Stimulated activated CD4-positive, alpha-beta T cell treated with anti-CD3 and anti-CD28 coated beads, Interleukin-1b, Interleukin-23, amount 100 ng/mL, for 48 hours (primary cell): ENCODE measurements around the gene LRRC75A.
"Not testable (repeated sequence)": the region's sequence is repeated elsewhere in the genome, so short reads cannot be mapped to it uniquely, and the experiment has no call there.

Experiments
- DNase-seq: peaks from one replicate; pipeline ENCODE4 v3.0.0-alpha.2; 2020

LRRC75A gene

DNA sequence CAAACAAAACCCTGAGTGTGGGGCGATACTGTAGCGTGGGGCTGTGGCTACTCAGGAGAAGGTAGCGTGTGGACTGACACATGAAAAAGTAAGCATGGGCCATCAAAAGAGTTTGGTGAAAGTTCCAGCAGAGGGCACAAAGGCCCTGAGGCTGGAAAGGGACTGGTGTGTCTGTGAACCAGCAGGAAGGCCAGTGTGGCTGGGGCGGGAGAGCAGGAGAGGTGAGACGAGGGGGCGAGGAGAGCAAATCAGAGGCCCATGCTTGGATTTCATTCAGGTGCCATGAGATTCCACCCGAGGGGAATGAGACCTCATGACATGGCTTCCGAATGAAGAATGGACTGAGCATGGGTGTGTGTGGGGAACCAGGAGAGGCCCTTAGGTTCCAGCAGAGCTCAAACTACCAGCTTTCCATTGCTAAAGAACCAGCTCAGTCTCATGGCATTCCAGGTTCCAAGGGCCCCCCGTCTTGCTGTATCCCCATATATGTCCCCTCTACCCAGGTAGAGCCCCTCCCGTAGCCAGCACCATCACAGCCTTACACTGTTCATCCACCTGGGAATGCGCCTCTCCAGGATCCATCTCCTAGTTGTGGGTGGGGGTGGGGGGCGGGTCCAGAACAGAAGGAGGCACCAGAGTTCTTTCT, 45.5 kb downstream of the LRRC75A start:
- no peak for DNase-seq

DNA sequence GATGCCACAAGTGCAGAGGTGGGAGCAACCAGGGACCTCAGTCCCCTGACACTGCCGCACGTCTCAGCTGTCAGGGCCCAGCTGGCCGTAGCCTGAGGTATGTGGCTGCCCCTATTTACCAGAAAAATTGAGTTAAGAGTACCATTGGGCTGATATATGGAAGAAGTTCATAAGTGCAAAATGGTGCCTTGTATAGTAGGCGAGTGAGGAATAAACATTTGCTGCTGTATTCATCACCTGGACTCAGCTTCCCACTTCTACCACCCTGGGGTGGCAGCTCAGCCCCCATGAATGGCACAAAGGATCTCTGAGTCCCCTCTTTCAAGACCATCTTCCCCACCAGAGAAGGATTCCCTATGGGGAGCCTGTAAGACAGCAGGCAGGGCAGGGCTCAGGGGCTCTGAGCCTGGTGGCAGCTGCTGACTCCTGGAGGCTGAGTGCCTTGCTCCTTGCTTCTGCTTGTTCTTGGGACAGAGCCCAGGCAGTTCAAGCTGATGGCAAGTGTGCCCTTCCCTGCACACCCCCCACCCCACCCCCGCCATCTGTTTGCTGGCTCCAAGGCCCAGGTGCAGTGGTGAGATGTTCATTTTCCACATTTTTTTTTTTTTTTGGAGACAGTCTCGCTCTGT, 47.6 kb downstream of the LRRC75A start:
- no peak for DNase-seq

DNA sequence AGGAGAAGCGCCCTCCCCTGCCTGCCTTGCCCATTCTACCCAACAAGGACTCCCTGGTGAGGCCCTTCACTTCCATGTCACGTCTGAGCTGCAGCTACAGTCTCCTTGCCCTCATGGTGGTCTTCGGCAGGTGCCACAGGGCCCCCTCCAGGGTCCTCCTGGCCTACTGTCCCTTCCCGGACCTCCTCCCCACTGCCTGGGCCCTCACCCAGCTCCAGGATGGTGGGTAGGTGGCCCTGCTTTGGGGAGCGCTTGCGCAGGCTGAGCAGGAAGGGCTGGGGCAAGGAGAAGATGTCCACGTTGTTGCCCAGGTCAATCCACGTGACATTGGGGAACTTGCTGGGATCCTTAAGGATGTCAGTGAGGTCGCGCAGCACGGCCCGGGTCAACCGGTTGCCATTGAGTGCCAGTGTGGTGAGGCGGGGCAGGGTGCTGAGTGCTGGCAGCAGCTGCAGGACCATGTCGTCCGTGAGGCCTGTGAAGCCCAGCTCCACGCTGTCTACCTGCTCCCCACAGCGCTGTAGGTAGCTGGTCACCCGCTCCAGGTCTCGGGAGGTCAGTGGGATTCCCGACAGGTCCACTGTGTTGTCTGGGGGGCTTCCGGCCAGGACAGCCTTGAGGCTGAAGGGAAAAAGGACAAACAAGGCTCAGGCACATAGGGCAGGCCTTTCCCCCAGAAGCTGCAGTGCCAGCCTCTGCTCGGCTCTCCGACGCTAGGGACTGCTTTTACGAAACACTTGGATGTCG, 48.3 kb downstream of the LRRC75A start:
- peak; percentile 26 for DNase-seq

DNA sequence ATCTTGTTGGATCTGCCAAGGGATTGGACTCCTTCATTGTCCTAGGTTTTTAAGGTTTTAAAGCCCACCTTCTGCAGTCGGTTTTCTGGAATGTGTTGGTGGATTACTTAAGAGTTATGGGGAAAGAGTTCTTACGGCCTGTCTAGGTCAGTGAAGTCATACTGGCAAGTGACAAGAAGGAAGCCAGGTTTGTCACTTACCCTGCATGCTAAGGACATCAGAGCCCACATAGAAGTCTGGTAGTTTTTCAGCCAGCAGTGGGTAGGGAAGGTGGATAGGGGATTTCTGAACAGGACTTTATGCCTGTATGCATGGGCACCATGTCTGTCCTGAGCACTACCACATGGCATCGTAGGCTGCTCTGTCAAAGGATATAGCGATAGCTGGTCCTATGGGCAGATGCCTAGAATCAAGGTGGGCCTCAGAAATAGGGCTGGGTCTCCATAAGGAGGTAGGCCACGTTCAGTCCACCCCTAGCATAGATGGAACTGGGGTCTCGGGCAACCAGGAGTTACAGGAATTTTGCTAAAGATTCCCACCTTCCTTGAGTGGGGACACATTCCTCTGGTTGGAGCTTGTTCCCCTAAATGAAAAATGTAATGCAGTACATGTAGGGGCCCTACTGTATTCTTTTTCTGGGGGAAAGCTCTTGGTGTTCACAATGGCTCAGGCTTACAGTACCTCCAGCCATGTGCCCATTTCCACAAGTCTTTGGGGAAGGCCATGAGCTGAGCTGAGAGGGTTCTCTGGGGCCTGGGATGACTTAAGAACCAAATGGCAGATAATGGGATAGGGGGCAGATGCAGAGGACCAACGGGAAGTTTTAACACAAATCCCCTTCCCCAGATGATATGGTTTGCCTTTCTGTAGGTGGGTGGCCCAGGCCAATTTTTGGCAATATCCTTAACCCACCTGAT, 49.1 kb downstream of the LRRC75A start:
- DNase-seq, result no peak

DNA sequence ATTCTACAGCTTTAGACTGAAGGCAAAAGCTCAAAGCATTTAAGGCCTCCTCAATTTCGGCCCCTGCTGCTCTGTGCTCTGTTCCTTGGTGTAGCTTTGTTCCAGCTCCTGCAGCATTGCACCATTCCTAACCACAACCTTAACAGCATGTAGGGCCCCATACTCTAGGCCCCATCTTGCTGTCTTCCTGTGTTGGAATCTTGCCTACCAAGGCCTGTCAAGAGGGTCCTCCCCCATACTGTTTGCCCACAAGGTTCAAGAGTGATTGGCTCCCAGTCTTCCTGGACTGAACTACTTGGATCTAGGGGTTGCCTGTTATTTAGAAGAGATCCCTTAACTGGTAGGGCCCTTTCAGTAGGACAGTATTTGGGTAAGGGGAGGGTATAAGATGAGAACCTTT, 49.9 kb downstream of the LRRC75A start:
- DNase-seq, result no peak

DNA sequence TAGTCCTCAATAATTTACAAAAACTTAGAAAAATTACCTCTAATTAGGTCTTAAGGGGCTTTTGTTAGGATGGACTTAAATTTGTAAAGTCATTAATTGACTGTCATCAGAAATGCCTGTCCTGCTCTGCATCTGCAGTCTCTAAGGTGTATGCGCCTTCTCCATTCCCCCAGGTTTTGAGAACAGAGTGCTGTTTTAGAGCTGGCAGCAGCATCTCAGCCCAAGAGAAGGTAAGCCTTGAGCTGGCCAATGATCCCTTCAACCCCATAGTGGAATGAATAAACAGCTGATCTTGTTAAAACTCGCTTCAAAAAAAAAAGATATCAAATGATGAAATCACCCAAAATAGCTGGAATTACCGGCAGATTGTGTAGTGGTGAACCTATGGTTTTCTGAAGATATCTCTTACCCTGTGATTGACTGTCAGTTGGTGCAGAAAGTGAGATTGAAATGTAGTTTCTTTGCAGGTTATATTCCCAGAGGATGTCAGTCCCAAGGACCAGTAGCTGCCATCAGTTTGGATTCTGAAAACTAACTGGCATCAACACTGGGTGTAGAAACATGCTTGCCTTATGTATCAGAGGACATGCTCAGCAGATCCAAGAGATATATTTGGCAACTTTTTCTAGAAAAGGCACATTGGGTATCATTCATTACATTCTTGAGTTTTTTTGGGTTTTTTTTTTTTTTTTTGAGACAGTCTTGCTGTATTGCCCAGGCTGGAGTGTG, 50.9 kb downstream of the LRRC75A start:
- no peak for DNase-seq

DNA sequence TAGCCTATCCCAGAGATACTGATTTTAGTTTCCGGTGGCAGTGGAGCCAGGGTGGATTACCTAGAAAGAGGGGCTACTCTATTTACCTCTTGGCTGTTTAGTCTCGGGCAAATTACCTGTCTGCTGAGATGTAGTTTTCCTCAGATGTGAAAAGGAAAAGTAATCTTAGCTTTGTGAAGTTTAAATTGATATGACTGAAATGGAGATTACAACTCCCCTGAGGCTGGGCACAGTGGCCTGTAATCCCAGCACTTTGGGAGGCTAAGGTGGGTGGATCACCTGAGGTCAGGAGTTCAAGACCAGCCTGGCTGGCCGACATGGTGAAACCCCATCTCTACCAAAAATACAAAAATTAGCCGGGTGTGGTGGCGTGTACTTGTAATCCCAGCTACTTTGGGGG, 51.6 kb downstream of the LRRC75A start:
- not testable (repeated sequence) for DNase-seq

DNA sequence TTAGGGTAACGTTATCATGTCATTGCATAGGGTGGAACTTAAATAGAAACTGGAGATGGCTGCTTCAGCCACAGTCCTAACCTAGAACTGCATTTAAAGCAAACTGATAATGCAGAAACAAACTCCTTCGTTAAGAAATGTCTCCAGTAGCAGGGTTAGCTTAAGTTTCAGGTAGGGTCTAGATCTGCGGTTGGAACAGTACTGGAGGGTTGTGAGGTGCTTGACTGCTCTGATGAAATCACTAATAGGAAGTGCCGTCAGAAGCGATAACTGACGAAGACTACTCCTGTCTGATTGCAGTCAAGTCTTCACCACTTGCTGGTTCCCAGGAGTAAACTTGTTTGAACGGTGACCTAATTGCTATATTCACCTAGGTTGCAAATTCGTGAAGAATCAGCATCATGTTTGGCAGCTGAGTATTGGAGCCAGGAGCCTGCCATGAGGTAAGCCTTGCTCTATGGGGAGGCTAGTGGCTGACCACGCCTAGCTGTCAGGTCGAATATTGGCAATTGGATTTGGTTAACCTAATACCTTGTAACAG, 52.1 kb downstream of the LRRC75A start:
- DNase-seq, result peak; percentile 24

DNA sequence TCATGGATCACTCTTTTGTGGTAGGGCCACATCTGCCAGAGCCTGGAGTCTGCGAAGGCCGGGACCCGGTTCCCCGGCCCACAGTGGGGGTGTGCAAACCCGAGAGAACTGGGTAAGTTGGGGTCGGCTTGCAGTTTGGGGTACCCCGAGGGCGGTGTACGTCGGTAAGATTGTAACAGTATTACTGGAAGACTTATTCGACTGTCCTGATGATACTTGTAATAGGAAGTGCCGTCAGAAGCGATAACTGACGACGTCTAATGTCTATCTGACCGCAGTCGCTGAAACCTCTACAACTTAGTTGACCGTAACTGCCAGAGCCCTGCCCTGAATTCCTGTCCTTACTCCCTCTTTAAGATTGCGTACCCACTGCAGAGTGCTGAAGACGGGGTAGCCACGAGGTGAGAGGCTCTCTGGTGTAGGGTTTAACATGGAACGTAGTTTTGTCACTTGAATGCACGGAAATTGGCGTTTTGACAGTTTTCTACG, 52.6 kb downstream of the LRRC75A start:
- DNase-seq, result peak; percentile 20

DNA sequence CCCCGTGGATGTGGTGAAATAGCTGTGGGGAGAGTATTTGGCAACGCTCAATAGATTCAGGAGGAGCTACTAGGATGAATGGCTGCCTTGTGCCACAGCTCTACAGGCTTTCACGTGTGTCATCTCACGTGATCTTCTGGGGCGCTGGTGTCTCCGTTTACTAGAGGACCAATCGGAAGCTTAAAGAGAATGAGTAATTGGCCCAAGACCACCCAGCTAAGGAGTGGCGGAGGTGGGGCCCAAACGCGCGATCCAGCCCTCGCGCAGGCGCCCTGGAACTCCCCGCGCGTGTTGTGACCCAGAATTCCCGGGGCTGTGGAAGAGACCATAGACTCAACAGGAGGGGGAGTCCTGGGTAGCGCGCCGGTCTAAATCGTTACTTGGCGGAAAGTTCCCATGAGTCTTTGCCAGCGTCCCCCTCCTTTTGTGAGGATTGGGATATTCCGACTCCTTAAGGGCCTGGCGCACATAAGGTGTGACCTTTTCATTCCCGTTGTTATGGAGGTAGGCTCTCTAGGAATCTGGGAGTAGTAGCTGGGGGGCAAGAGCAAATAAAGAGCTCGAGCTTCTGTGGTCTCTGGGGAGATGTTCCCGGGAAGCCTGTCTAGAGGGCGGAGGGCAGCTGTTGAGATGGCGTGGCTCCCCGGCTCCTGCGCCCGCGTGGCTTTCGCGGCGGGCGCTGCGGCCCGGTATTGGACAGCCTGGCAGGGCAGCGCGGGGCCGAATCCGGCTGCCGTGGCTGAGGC, 53.3 kb downstream of the LRRC75A start:
- peak; percentile 98 for DNase-seq

DNA sequence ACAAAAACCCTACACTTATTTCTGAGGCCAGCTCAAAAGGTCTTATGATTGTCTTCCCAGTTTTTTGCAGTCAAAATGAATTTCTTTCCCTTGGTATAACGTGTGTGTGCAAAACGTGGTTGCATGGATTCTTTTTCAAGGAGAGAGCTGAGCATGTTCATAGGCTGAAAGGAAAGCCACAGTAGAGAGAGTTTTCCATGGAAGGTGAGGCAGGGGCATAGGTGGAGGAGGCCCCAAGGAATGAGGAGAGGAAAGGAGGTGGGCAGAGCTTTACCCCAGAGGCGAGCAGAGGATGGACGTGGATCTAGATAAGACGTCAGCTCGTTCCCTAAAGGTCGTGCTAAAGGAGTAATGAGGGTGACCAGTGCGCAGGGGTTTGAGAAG, 53.8 kb downstream of the LRRC75A start:
- DNase-seq, result no peak

DNA sequence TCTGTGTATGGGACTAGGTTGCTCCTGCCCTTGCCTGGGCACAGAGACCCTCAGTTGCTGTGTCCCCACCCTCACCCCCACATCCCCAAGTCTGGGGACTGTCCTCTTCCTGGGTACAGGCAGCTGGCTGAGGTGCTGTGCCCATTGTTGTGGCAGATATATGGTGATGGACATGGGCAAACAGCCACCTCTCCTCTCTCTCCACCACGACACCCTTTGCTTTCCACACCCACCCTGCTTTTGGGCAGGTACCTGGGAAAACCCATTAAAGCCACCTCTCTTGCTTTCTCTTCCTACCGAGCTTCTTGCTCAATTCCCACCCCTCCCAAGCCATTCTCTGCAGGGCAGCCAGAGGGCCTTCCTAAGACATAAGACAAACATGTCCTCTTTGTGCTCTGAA, 54.9 kb downstream of the LRRC75A start:
- no peak for DNase-seq

DNA sequence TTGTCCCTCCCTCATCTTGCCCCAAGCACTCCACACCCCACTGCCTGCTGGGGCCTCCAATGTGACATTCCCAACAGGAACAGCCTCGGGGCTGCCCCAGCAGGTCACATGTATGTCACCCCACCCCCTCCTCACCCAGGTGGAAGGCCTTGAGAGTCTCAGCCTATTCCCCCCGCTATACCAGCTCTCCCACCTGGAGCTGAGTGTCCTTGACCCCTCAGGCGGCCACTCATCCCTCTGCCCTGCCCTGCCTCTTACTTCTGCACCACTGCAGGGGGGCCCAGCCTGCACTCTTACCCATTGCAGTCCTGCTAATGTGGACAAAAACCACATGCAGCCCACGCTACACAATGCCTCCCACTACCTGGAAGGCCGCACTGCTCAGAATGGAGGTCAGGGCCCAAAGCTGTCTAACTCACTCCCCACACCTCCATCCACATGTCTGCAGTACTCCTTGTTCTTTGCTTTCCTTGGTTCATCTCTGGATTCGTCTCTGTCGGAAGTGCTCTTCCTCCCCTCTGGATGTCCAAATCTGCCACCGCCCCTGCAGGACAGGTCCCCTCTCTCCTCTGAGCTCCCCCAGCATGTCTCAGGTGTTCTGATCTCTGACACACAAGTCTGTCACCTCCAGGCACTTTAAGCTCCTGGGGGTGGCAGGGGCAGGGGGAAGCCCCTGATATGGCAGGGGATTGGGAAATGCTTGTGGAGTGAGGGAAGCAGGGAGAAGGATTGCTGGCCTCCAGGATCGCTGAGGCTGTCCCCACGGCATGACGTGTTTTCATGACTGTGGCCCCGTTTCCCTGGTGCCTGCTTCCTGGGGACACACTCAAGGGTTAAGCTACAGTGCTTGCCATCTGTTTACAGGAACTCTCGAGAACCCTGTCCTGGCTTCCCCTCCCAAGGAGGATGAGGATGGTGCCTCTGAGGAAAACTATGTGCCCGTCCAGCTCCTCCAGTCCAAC, 55.8 kb downstream of the LRRC75A start:
- DNase-seq, result no peak

DNA sequence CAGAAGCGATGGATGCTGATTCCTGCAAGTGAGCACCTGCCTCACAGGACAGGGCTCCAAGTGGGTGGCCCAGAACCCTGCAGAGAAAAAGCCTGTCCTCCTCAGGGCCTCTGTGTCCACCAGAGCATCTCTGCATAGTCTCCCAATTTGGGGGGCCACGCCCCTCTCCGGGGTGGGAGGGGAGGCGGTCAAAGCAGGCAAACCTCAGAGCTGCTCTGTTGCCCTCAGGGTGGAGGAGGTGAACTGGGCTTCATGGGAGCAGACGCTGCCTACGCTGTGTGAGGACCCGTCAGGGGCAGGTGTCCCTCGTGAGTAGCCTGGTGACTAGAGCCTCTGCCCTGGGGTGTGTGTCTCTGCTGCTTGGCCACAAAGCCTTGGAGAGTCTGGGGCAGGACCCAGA, 57.3 kb downstream of the LRRC75A start:
- DNase-seq, result no peak

DNA sequence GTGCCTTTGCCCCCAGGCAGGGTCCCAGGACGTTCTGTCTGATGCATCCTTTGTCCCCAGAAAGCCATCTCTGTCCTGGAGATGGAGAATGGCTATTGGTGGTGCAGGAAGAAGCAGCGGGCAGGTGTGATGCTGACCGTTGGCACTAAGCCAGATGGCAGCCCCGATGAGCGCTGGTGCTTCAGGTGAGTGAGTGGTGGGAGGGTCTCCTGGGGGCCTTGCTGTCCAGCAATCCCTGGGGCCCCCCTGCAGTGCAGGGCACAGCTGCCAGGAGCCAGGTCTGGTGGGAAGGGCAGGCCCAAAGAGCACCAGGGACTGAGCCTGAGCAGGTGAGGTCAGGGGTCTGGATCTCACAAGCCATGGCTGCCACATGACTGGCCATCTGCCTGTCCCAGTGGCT, 58.5 kb downstream of the LRRC75A start:
- no peak for DNase-seq

DNA sequence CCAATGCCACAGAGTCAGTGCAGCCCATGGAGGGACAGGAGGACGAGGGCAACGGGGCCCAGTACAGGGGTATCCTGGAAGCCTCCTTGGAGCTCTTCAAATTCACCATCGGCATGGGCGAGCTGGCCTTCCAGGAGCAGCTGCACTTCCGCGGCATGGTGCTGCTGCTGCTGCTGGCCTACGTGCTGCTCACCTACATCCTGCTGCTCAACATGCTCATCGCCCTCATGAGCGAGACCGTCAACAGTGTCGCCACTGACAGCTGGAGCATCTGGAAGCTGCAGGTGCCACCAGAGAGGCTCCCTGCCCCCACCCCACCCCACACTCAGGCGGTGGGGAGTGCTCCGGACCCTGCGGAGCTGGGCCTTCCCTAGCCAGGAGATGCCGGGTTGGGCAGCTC, 60.0 kb downstream of the LRRC75A start:
- no peak for DNase-seq

DNA sequence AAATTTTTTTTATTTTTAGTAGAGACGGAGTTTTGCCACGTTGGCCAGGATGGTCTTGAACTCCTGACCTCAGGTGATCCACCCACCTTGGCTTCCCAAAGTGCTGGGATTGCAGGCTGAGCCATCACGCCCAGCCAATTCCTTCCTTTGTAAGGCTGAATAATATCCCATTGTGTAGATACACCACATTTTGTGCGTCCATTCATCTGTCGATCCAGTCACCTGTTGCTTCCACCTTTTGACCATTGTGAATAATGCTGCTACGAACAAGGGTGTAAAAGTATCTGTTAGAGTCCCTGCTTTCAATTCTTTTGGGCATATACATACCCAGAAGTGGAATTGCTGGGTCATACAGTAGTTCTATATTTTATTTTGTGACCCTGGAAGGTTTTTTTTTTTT, 61.3 kb downstream of the LRRC75A start:
- no peak for DNase-seq

DNA sequence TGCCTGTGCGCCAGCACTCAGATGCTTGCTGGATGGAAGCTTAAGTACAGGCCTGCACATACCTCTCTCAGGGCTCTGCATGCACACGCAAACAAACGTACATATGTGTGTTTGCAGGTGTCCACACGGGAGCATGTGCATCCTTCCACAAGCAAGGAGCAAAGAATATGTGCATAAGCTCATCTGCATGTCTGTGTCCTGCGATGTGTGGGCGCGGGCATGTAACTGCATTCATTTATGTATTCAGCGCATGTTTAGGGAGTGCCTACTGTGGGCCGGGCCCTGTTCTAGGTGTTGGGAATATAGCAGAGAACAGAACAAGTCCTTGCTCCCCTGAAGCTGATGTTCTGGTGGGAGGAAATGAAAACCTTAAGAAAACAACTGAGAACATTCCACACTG, 62.9 kb downstream of the LRRC75A start:
- DNase-seq, result no peak

DNA sequence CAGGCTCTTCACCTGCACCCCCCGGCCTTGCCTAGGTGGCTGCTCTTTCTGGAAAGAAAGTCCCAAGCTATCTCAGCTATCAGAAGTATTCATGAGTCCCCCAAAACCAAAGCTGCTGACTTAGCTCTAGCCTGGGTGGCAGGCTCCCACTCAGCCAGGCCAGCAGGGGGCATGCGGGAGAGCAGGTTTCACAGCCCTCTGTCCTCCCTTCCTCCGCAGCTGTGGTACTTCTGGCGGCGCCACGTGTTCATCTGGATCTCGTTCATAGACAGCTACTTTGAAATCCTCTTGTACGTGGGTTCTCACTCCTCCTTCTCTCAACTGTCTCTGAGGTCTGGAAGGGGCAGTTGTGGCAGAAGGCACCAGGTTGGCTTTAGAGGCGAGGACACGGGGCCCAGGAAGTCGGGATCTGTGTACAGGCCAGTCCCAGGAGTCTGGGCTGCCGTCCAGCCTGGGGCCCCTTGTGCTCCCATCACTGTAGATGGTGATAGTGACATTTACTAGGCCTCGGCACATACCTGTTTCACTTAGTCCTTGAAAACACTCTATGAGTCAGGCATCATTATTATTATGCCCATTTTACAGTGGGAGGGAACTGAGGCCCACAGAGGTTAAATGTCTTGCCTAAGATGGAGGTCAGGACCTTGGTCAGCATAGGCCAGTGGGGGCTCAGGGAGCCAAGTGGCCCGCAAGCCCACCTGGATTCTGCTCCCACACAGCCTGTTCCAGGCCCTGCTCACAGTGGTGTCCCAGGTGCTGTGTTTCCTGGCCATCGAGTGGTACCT, 63.7 kb downstream of the LRRC75A start:
- DNase-seq, result peak; percentile 68
